Peyer's patch (tissue), 4 donors: ENCODE measurements around the gene PELI2. TPM values are rescaled to one million over a fixed set of nuclear protein-coding genes. Genes with fewer than 3 reads are reported as not detected.

Source experiments
- DNase-seq, 3 donors: peaks; one replicate each; pipeline ENCODE4 v3.0.0-alpha.2; 2017 to 2019
- H3K27ac ChIP-seq, 4 donors: fragments of 200-600 bp; sonication (generic); one replicate each; pipeline ENCODE4 v1.5.1; 2016 to 2019
- H3K27me3 ChIP-seq, 2 donors: fragments of 200-600 bp; sonication (generic); one replicate each; pipeline ENCODE4 v1.5.1; 2019
- H3K36me3 ChIP-seq, 3 donors: fragments of 200-600 bp; sonication (generic); one replicate each; pipeline ENCODE4 v1.5.1; 2016 to 2019
- H3K4me1 ChIP-seq, 4 donors: fragments of 200-600 bp; sonication (generic); one replicate each; pipeline ENCODE4 v1.5.1; 2016 to 2019
- H3K4me3 ChIP-seq, 4 donors: fragments of 200-600 bp; sonication (generic); 1 replicate in 3 of 4; 2 replicates in 1 of 4; pipeline ENCODE4 v1.5.1; 2016 to 2019; ENCODE audit warnings: mild to moderate bottlenecking in 1 of 4
- H3K9me3 ChIP-seq, 4 donors: fragments of 200-600 bp; sonication (generic); one replicate each; pipeline ENCODE4 v1.5.1; 2016 to 2019; ENCODE audit warnings: mild to moderate bottlenecking in 1 of 4
- POLR2A ChIP-seq, 2 donors: fragments of 450-650 bp; IDR thresholded peaks; one replicate each; pipeline ENCODE4 v1.5.1; 2017; ENCODE audit warnings: antibody characterized with exemption in 2 of 2, mild to moderate bottlenecking in 2 of 2, moderate library complexity in 2 of 2
- total RNA-seq, 4 donors: library from RNA; depleted of rRNA; stranded (reverse); fragments of >200 nt; gene quantifications; one replicate each; pipeline ENCODE4 v1.1.0, GENCODE V29; 2016
- TF ChIP-seq, protein P1 (sequence below), 6 experiments: fragments of 450-650 bp in 4 of 6; fragments of 200-600 bp in 2 of 6; sonication (generic) in 1 of 6; IDR thresholded peaks; one replicate each; pipeline ENCODE4 v1.5.1; 2017 to 2019; ENCODE audit warnings: antibody characterized with exemption in 6 of 6, mild to moderate bottlenecking in 3 of 6, moderate library complexity in 1 of 6

Gene PELI2
- total RNA-seq, 4 donors from 2014 or later, result 15.2 to 28.9 (median 18.6) TPM

DNA sequence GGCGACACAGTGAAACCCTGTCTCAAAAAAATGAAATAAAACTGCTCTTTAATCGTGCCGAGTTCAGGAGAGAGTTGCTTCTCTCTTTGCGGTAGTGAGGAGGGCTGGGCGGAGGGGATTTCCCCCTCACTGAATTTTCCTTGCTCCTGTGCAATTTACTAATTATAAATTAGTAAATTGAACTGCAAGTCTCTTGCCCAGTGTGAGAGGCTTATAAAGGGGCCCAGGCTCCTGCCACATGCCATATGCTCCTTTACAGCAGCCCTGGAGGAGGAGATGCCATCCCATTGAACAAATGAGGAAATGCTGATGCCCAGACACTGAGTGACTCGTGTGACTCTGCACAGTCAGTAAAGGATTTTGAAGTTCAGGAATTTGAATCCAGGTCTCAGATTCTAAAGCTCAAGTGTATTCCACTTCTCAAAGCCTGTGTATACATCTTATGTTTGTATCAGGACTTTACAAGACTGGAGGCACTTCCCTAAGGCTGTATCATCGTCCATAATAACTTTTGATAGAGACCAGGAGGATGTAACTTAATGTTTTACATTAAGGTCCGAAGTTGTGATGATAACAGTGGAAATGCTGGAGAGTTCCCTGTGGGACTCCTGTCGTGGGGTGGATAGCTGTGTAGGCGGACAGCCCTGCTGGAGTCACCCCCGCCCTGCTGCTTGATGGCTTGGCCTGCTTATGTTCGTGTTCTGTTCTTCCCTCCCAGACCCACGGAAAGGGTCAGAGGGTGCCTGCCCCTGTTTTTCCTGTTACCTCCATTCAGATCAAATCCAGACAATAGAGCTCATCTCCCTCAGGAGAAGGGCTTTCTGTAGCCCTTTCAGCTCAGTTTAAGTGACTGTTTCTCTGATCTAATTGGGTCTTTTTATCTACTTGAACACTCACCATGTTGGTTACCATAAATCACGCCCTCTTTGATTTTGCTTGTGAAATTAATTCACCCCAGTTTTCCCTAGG, 13.9 kb downstream of the PELI2 start:
- no peak overlapping the region for H3K27ac ChIP-seq
- no peak for DNase-seq
- H3K4me1 ChIP-seq, result peaks cover 0 to 20% (median 0%) of the 10 kb centered on the region in 4 donors

DNA sequence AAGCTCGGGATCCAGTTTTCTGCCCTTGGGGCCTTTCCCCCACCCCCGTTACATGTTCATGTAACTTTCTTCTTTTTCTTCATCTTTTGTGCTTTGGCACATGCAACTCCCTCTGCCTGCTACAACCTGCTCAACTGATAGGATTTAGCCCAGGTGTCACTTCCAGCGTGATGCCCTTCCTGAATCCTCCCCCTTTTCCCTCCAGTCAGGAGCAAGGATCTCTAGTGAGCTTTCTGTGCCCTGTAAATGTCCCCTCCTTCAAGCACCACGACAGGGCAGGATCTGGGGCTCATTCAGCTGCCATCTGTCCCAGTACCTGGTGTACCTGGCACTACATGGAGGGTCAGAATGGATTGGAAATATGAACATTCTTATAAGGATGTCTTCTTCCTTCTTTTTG, 15.3 kb downstream of the PELI2 start:
- no peak overlapping the region for H3K4me3 ChIP-seq
- H3K4me1 ChIP-seq, result peaks cover 0 to 20% (median 0%) of the 10 kb centered on the region in 4 donors
- no peaks in the 10 kb centered on the region for H3K36me3 ChIP-seq
- no peaks in the 10 kb centered on the region for H3K9me3 ChIP-seq
- no peak for DNase-seq
- no peaks in the 10 kb centered on the region for H3K27me3 ChIP-seq
- no peak overlapping the region for H3K27ac ChIP-seq
- no peak for TF ChIP-seq POLR2A (IDR thresholded peaks at IDR 0.05)
- TF ChIP-seq, protein P1, sequence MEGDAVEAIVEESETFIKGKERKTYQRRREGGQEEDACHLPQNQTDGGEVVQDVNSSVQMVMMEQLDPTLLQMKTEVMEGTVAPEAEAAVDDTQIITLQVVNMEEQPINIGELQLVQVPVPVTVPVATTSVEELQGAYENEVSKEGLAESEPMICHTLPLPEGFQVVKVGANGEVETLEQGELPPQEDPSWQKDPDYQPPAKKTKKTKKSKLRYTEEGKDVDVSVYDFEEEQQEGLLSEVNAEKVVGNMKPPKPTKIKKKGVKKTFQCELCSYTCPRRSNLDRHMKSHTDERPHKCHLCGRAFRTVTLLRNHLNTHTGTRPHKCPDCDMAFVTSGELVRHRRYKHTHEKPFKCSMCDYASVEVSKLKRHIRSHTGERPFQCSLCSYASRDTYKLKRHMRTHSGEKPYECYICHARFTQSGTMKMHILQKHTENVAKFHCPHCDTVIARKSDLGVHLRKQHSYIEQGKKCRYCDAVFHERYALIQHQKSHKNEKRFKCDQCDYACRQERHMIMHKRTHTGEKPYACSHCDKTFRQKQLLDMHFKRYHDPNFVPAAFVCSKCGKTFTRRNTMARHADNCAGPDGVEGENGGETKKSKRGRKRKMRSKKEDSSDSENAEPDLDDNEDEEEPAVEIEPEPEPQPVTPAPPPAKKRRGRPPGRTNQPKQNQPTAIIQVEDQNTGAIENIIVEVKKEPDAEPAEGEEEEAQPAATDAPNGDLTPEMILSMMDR (IDR thresholded peaks at IDR 0.05), result no peak

More for the DNA sequence above, 13.9 kb downstream of the PELI2 start:
- no peaks in the 10 kb centered on the region for H3K27me3 ChIP-seq
- H3K4me3 ChIP-seq, result no peak overlapping the region
- no peaks in the 10 kb centered on the region for H3K9me3 ChIP-seq
- no peaks in the 10 kb centered on the region for H3K36me3 ChIP-seq
- TF ChIP-seq, protein P1 (IDR thresholded peaks at IDR 0.05), result no peak
- no peak for TF ChIP-seq POLR2A (IDR thresholded peaks at IDR 0.05)

DNA sequence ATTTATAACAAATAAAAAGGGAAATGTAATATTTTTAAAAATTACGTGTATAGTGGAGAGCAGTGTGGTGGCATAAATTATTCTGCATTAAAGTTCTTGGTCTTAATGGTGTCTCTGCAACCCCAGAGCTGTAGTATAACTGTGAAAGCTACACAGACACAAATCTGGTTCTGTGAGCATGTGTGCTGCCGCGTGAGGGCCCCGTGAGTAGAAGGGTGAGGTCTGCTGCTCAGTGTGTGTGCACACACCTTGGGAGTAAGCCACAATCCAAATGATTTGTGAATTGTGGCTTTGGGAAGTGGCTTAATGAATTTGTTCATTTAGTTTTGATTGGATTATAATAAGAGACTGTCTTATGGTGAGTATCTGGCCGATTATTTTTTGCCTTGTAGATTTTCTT, 16.8 kb downstream of the PELI2 start:
- Histone ChIP-seq H3K27me3 (no peaks in the 10 kb centered on the region), H3K4me3 (no peak overlapping the region), H3K27ac (no peak overlapping the region), H3K36me3 (no peaks in the 10 kb centered on the region), H3K9me3 (no peaks in the 10 kb centered on the region), H3K4me1 (peaks cover 0 to 13% (median 0%) of the 10 kb centered on the region in 4 donors)
- TF ChIP-seq, protein P1 (IDR thresholded peaks at IDR 0.05), result no peak
- TF ChIP-seq POLR2A (IDR thresholded peaks at IDR 0.05), result no peak
- DNase-seq, result no peak

DNA sequence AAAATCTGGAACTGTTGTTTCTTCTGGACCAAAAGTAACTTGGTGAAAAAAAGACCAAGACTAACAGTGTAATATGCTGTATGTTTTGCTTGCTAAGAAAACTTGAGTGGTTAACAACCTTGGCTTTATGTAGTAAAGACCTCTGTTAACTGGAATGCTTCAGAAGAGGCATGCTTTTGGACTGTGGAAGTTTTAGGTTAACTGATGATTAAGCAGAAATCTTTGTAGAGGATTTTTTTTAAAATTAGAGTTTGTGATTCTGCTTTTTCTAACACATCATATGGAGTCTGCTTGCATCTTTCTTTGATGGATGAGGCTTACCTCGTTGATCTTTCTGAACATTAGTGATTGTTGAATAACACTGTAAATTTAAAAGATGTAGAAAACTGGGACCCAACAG, 17.5 kb downstream of the PELI2 start:
- no peak overlapping the region for H3K27ac ChIP-seq
- no peak for DNase-seq
- no peaks in the 10 kb centered on the region for H3K9me3 ChIP-seq
- H3K27me3 ChIP-seq, result no peaks in the 10 kb centered on the region
- H3K4me3 ChIP-seq, result no peak overlapping the region
- peaks cover 0 to 11% (median 0%) of the 10 kb centered on the region in 4 donors for H3K4me1 ChIP-seq
- TF ChIP-seq POLR2A (IDR thresholded peaks at IDR 0.05), result no peak
- TF ChIP-seq, protein P1 (IDR thresholded peaks at IDR 0.05), result no peak
- H3K36me3 ChIP-seq, result no peaks in the 10 kb centered on the region

DNA sequence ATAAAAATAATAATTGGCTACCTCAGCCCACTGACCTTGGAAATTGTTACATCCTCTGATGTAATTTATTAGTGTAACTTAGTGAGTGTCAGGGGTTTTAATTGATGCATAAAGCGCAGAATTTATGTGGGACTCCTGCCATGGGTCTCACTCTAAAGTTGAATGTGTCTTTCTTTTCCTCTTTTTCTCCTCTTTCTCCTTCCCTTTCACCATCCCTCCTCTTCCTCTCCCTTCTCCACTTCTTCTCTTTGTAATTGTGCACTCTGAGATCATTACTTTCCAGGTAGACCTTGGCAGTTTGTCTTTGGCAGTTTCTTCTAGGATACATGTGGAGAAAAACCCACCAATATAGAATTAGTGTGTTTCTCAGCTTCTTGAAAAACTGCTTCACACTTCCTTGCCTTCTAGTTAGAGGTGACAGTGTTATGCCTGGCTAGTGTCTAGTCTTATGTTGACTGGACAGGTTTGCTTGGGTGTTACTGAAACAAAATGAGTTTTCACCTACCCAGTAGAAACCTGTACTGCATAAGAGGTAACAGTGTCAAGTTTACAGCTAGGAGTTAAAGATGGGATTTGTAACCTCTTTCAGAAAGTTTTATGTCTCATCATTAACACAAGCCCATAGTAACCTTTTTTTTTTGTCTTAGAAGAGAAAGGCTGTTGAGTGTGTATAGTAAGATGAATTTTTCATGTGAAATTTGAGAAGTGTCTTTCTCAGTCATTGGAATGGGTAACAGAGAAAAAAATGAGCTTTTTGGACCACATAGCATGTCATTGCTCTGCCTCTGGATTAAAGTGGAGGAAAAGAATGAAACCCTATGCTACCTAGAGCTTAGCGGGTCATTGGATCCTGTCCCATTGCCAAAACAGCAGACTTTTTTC, 18.6 kb downstream of the PELI2 start:
- TF ChIP-seq POLR2A (IDR thresholded peaks at IDR 0.05), result no peak
- TF ChIP-seq, protein P1 (IDR thresholded peaks at IDR 0.05), result no peak
- Histone ChIP-seq H3K9me3 (no peaks in the 10 kb centered on the region), H3K36me3 (no peaks in the 10 kb centered on the region), H3K27me3 (no peaks in the 10 kb centered on the region), H3K4me3 (no peak overlapping the region), H3K27ac (no peak overlapping the region), H3K4me1 (peaks cover 0 to 7% (median 0%) of the 10 kb centered on the region in 4 donors)
- DNase-seq, result no peak
